Ovary (tissue), 9 donors: ENCODE results near the gene C7orf33. TPM values are rescaled to one million over a fixed set of nuclear protein-coding genes. Genes with fewer than 3 reads are reported as not detected.

Experiments
- DNase-seq, 5 donors: peaks; one replicate each; pipeline ENCODE4 v3.0.0-alpha.2; 2019 to 2020
- H3K27ac ChIP-seq, 2 donors: fragments of 200-600 bp; one replicate each; pipeline versions ENCODE4 v1.5.1 to v1.8.0; 2019 to 2022
- H3K27me3 ChIP-seq: fragments of 200-600 bp; one replicate; pipeline ENCODE4 v1.8.0; 2022
- H3K36me3 ChIP-seq: fragments of 200-600 bp; sonication (generic); one replicate; pipeline ENCODE4 v1.5.1; 2019
- H3K4me1 ChIP-seq: one replicate; pipeline ENCODE4 v1.8.1; 2013; ENCODE audit warnings: mild to moderate bottlenecking, moderate library complexity; ENCODE audit not compliant: insufficient read depth
- H3K4me3 ChIP-seq: fragments of 200-600 bp; sonication (generic); one replicate; pipeline ENCODE4 v1.5.1; 2017
- H3K9me3 ChIP-seq, 2 donors: fragments of 200-600 bp in 1 of 2; sonication (generic) in 1 of 2; one replicate each; pipeline versions ENCODE4 v1.5.1 to v1.8.1; 2013 to 2019; ENCODE audit warnings: mild to moderate bottlenecking in 1 of 2, moderate library complexity in 1 of 2
- EP300 ChIP-seq: sonication (generic); formaldehyde crosslinking; IDR thresholded peaks from one replicate; pipeline ENCODE4 v1.6.1; 2017; ENCODE audit warnings: antibody characterized with exemption
- POLR2A ChIP-seq: fragments of 450-650 bp; IDR thresholded peaks from one replicate; pipeline ENCODE4 v1.6.1; 2017; ENCODE audit warnings: antibody characterized with exemption, mild to moderate bottlenecking, moderate library complexity
- WGBS, 3 donors: extraction: QIAGEN DNeasy Blood & Tissue Kit in 1 of 3; methylation state at CpG; one replicate each; pipeline versions ENCODE4 v1.1.5 to v1.1.7; 2013 to 2017; 5-methylcytosine and 5-hydroxymethylcytosine counted together
- intact Hi-C, 4 donors: fragments of 100-400 bp; cut with DNase I; formaldehyde crosslinking; loops; one replicate each; pipeline versions ENCODE4 v1.11.0 to v1.15.1; 2022 to 2023
- polyA plus RNA-seq, 2 donors: library from polyadenylated mRNA; stranded (reverse); fragments of 200-250 nt in 1 of 2; fragments of 350-450 nt in 1 of 2; fragmentation: Illumina TruSeq in 1 of 2; extraction: RNeasy Lipid Tissue Mini Kit (QIAGEN cat#74804) in 1 of 2; gene quantifications; one replicate each; pipeline ENCODE4 v1.2.3, GENCODE V29; 2013 to 2014
- total RNA-seq, 7 donors: library from RNA; depleted of rRNA in 2 of 7; stranded (reverse); fragments of >200 nt in 2 of 7; fragmentation: NEBNext Ultra II Directional in 3 of 7; extraction: Animal tissue kit (Norgen Biotek cat#: 25700) in 3 of 7; gene quantifications; one replicate each; pipeline versions ENCODE4 v1.1.0 to v1.2.4, GENCODE V29; 2016 to 2023
- TF ChIP-seq, protein P1 (sequence below), 3 donors: fragments of 450-650 bp in 2 of 3; fragments of 200-600 bp in 1 of 3; IDR thresholded peaks; one replicate each; pipeline versions ENCODE4 v1.5.1 to v1.8.0; 2016 to 2022; ENCODE audit warnings: antibody characterized with exemption in 3 of 3, mild to moderate bottlenecking in 1 of 3
- donor health status: DM: no; HTN: no; CAD: no; lungs with moderate emphysema.
- donor health status: DM: no; HTN: no; CAD: no.
- donor health status: Bipolar disorder and iron deficiency.
- donor health status: DM: yes; HTN: yes; CAD: no.
- donor health status: DM: no; HTN: no; CAD: no.
- donor health status: DM: yes; HTN: yes; CAD: no.

Gene C7orf33
- total and polyA plus RNA-seq, 9 donors: not detected

DNA sequence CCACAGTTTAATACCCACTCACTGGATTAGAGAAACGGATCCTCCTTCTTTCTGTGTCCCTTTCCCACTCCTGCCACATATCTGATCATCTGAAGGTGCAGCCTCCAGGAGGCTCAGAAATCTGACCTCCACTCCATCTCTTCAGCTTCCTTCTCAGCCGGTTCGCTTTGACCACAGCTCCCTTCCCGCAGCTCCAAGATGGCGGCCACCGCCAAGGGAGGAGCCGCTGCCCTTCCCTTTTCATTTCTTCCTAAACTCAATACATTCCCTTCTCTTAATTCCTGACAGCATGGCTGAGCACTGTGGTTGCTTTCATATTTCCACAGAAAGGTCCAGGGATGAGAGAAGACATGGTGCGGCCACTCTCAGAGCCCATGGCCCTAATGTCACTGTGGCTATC, 43.7 kb upstream of the C7orf33 start:
- Histone ChIP-seq H3K27ac (no peak overlapping the region), H3K9me3 (no peaks in the 10 kb centered on the region), H3K27me3 (no peaks in the 10 kb centered on the region), H3K36me3 (no peaks in the 10 kb centered on the region), H3K4me1 (no peaks in the 10 kb centered on the region), H3K4me3 (no peak overlapping the region)
- no peak for DNase-seq
- intact Hi-C loops: no loop called here
- WGBS, 3 donors: 91 to 98% (median 96%) methylated on average over 8 of the region's 8 CpGs
- TF ChIP-seq, protein P1, sequence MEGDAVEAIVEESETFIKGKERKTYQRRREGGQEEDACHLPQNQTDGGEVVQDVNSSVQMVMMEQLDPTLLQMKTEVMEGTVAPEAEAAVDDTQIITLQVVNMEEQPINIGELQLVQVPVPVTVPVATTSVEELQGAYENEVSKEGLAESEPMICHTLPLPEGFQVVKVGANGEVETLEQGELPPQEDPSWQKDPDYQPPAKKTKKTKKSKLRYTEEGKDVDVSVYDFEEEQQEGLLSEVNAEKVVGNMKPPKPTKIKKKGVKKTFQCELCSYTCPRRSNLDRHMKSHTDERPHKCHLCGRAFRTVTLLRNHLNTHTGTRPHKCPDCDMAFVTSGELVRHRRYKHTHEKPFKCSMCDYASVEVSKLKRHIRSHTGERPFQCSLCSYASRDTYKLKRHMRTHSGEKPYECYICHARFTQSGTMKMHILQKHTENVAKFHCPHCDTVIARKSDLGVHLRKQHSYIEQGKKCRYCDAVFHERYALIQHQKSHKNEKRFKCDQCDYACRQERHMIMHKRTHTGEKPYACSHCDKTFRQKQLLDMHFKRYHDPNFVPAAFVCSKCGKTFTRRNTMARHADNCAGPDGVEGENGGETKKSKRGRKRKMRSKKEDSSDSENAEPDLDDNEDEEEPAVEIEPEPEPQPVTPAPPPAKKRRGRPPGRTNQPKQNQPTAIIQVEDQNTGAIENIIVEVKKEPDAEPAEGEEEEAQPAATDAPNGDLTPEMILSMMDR (IDR thresholded peaks at IDR 0.05): no peak
- TF ChIP-seq POLR2A: no peak
- TF ChIP-seq EP300: no peak

DNA sequence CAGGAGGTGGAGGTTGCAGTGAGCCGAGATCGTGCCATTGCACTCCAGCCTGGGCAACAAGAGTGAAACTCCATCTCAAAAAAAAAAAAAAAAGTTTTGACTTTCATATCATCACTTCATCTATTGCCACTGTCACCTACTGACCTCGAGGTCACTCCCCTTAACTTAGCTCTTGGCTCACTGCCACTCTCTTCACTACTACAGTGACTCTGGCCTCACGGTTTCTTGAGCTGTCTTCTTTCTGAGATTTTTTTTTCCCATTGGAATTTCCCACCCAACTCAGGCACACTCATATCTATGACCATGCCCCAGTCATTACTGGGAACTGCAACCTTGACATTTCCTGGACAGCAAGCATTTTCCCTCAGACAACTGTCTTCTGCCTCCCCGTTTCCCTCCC, 42.6 kb upstream of the C7orf33 start:
- intact Hi-C loops: no loop called here
- Histone ChIP-seq H3K4me1 (no peaks in the 10 kb centered on the region), H3K36me3 (no peaks in the 10 kb centered on the region), H3K27me3 (no peaks in the 10 kb centered on the region), H3K9me3 (no peaks in the 10 kb centered on the region), H3K4me3 (no peak overlapping the region), H3K27ac (no peak overlapping the region)
- WGBS, 3 donors: 58 to 72% (median 65%) methylated on average over 5 of the region's 5 CpGs
- DNase-seq: no peak
- TF ChIP-seq POLR2A: no peak
- TF ChIP-seq EP300: no peak
- TF ChIP-seq, protein P1 (IDR thresholded peaks at IDR 0.05): no peak

DNA sequence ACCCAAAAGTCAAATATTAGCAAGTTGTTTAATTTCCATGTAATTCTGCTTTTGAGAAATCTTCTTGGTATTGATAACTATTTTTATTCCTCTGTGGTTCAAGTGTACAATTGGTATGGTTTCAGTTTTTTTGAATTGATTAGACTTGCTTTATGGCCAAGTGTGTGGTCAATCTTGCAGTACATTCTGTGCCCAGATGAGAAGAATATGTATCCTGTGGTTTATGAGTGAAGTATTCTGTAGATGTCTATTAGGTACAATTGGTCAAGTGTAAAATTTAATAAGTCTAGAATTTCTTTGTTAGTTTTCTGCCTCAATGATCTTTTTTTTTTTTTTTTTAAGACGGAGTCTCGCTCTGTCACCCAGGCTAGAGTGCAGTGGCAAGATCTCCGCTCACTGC, 36.6 kb upstream of the C7orf33 start:
- no peaks in the 10 kb centered on the region for H3K4me1 ChIP-seq
- intact Hi-C loops: no loop called here
- no peak for DNase-seq
- H3K27ac ChIP-seq: no peak overlapping the region
- no peaks in the 10 kb centered on the region for H3K9me3 ChIP-seq
- H3K4me3 ChIP-seq: no peak overlapping the region
- no peaks in the 10 kb centered on the region for H3K36me3 ChIP-seq
- WGBS, 3 donors: 93 to 94% (median 94%) methylated on average over 3 of the region's 3 CpGs
- TF ChIP-seq, protein P1 (IDR thresholded peaks at IDR 0.05): no peak
- TF ChIP-seq EP300 (no peak), POLR2A (no peak)
- no peaks in the 10 kb centered on the region for H3K27me3 ChIP-seq

DNA sequence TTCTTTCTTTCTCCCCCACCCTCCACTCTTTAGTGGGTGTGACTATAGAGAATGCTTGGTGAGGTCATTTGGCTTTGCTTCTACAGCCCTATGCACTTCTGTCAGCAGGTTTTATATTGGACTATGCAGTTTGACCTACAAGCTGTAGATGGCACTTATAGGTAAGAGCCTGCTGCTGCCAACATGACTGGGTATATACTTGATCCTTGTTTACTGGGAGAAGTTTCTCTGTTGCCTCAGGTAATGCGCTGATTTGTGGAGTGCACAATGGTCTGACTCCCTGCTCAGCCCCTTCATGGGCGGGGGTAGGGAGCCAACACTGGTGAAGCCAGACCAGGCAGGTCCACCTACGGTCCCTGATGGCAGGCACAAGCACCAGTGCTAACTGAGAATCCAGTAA, 33.7 kb upstream of the C7orf33 start:
- no peak overlapping the region for H3K4me3 ChIP-seq
- 83 to 91% (median 88%) methylated on average over 3 of the region's 3 CpGs for WGBS, 3 donors
- H3K4me1 ChIP-seq: no peaks in the 10 kb centered on the region
- no peak overlapping the region for H3K27ac ChIP-seq
- TF ChIP-seq POLR2A: no peak
- TF ChIP-seq, protein P1 (IDR thresholded peaks at IDR 0.05): no peak
- TF ChIP-seq EP300: no peak
- no peaks in the 10 kb centered on the region for H3K9me3 ChIP-seq
- H3K36me3 ChIP-seq: no peaks in the 10 kb centered on the region
- DNase-seq: no peak
- intact Hi-C loops: no loop called here
- H3K27me3 ChIP-seq: no peaks in the 10 kb centered on the region

DNA sequence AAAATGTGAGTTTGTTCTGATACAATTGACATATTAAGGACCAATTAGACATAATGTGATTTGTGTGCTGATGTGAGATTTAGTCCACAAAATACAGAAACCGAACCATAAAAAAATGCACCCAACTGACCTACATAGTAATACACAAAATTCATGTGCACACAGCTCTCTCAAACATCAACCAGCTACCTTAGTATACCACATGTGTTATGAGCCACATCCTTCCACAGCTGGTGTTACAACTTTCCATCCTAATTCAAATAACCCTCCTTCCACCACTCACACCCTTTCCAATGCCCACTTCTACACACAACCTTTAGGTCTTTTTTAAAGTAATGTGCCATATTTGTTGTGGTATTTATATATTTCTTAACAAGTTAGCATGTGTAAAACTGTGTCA, 31.7 kb upstream of the C7orf33 start:
- no peaks in the 10 kb centered on the region for H3K4me1 ChIP-seq
- 87 to 95% (median 92%) methylated on average over 1 of the region's 1 CpG for WGBS, 3 donors
- intact Hi-C loops: no loop called here
- no peak overlapping the region for H3K4me3 ChIP-seq
- H3K27me3 ChIP-seq: no peaks in the 10 kb centered on the region
- TF ChIP-seq POLR2A (no peak), EP300 (no peak)
- TF ChIP-seq, protein P1 (IDR thresholded peaks at IDR 0.05): no peak
- no peaks in the 10 kb centered on the region for H3K36me3 ChIP-seq
- H3K9me3 ChIP-seq: no peaks in the 10 kb centered on the region
- no peak for DNase-seq
- no peak overlapping the region for H3K27ac ChIP-seq
